Activated CD8-positive, alpha-beta T cell treated with anti-CD3 and anti-CD28 coated beads, Interleukin-2, amount 10 ng/mL, durations not matched to agents 7 days and 5 days (primary cell): ENCODE measurements around the gene INTS14. TPM values are rescaled to one million over a fixed set of nuclear protein-coding genes. Genes with fewer than 3 reads are reported as not detected.

Experiments used
- ATAC-seq: fragments of 150-1000 bp; cut with Tn5 transposase; one replicate; pipeline ENCODE4 v1.10.0; 2021; ENCODE audit warnings: moderate library complexity
- CTCF ChIA-PET: fragments of 350-600 bp; sonication (Branson Sonifier 250); formaldehyde crosslinking; loops from one replicate; lab custom pipeline; 2021; ENCODE audit warnings: antibody characterized with exemption; lab: Charles Lee
- POLR2A ChIA-PET: fragments of 350-600 bp; sonication (Branson Sonifier 250); formaldehyde crosslinking; loops from one replicate; lab custom pipeline; 2021; ENCODE audit warnings: antibody characterized with exemption; lab: Charles Lee
- DNase-seq: peaks from one replicate; pipeline ENCODE4 v3.0.0-alpha.2; 2020
- H3K27ac Mint-ChIP-seq: one replicate; pipeline ENCODE4 v1.8.0; 2021; ENCODE audit warnings: mild to moderate bottlenecking, mixed read lengths
- H3K27me3 Mint-ChIP-seq: one replicate; pipeline ENCODE4 v1.8.0; 2021; ENCODE audit warnings: low read depth, mixed read lengths
- H3K36me3 Mint-ChIP-seq: one replicate; pipeline ENCODE4 v1.8.0; 2021; ENCODE audit warnings: low read depth, mixed read lengths
- H3K4me1 Mint-ChIP-seq: one replicate; pipeline ENCODE4 v1.8.0; 2021; ENCODE audit warnings: low read depth, mixed read lengths
- H3K4me3 Mint-ChIP-seq: one replicate; pipeline ENCODE4 v1.8.0; 2021; ENCODE audit warnings: mild to moderate bottlenecking, mixed read lengths
- H3K9me3 Mint-ChIP-seq: one replicate; pipeline ENCODE4 v1.8.0; 2022; ENCODE audit warnings: mixed read lengths; ENCODE audit not compliant: insufficient read depth
- total RNA-seq, 2 experiments: library from RNA; stranded (reverse); gene quantifications; one replicate each; pipeline ENCODE4 v1.2.3, GENCODE V29; 2021

Gene INTS14
- total RNA-seq, 2 experiments from 2014 or later: 41.2 to 43.5 TPM

DNA sequence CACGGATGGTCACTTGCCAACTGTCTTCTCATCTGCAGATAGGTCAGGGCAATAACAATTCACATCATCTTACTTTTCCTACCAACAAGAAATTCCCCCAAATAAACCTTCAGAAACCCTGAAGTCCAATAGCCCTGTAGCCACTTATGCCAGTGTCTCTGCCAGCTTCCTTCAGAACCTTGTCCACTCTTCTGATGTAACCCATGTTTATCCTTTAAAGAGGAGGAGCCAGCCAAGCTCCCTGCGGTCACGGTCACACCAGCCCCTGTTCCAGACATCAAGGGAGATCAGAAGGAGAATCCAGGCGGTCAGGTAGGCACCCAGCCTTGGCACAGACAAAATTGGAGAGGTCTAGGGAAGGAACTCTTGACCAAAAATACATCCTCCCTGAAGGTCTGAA, 34.5 kb upstream of the INTS14 start:
- no peak for DNase-seq
- ATAC-seq: no peak
- Mint-ChIP-seq H3K27ac (no peak overlapping the region), H3K36me3 (peaks cover 3% of the 10 kb centered on the region), H3K4me3 (no peak overlapping the region), H3K27me3 (no peaks in the 10 kb centered on the region), H3K4me1 (peaks cover 4% of the 10 kb centered on the region), H3K9me3 (no peaks in the 10 kb centered on the region)
- POLR2A ChIA-PET: no interaction called here
- CTCF ChIA-PET: interaction anchor here (0.9 to 1.0 kb wide), 2 partner anchors 34 to 258 kb away, joined by 3 read pairs; partner anchors contain the start of gene INTS14

GRCh38 chr15:65644282-65644681, 33.4 kb upstream of the INTS14 start:
- ATAC-seq: no peak
- no peak overlapping the region for H3K4me3 Mint-ChIP-seq
- no peaks in the 10 kb centered on the region for H3K27me3 Mint-ChIP-seq
- no peak overlapping the region for H3K27ac Mint-ChIP-seq
- CTCF ChIA-PET: no interaction called here
- no peaks in the 10 kb centered on the region for H3K9me3 Mint-ChIP-seq
- POLR2A ChIA-PET: no interaction called here
- DNase-seq: no peak
- H3K4me1 Mint-ChIP-seq: no peaks in the 10 kb centered on the region
- peaks cover 3% of the 10 kb centered on the region for H3K36me3 Mint-ChIP-seq

GRCh38 chr15:65642594-65642993, 31.7 kb upstream of the INTS14 start:
- H3K27me3 Mint-ChIP-seq: no peaks in the 10 kb centered on the region
- no peak for ATAC-seq
- POLR2A ChIA-PET: interaction anchor here (1.4 kb wide), 1 partner anchor 227 kb away, joined by 5 read pairs; the partner anchor contains the start of gene RAB11A
- DNase-seq: no peak
- H3K27ac Mint-ChIP-seq: no peak overlapping the region
- no peaks in the 10 kb centered on the region for H3K9me3 Mint-ChIP-seq
- peaks cover 10% of the 10 kb centered on the region for H3K4me1 Mint-ChIP-seq
- peaks cover 2% of the 10 kb centered on the region for H3K36me3 Mint-ChIP-seq
- no peak overlapping the region for H3K4me3 Mint-ChIP-seq
- CTCF ChIA-PET: interaction anchor here (0.9 to 1.3 kb wide), 3 partner anchors 214 to 275 kb away, joined by 3 to 4 read pairs (median 3); no protein-coding TSS in a partner anchor

- Mint-ChIP-seq H3K27me3 (no peaks in the 10 kb centered on the region), H3K4me1 (peaks cover 10% of the 10 kb centered on the region), H3K27ac (no peak overlapping the region), H3K9me3 (no peaks in the 10 kb centered on the region), H3K36me3 (no peaks in the 10 kb centered on the region), H3K4me3 (no peak overlapping the region)
- ChIA-PET CTCF (interaction anchor here (0.9 to 1.1 kb wide), 3 partner anchors 216 to 275 kb away, joined by 3 to 4 read pairs (median 3); no protein-coding TSS in a partner anchor), POLR2A (interaction anchor here (1.4 kb wide), 1 partner anchor 228 kb away, joined by 5 read pairs; the partner anchor contains the start of gene RAB11A)
- ATAC-seq: no peak
- no peak for DNase-seq
Observed at GRCh38 chr15:65641768-65642475, 31.0 kb upstream of the INTS14 start.

DNA sequence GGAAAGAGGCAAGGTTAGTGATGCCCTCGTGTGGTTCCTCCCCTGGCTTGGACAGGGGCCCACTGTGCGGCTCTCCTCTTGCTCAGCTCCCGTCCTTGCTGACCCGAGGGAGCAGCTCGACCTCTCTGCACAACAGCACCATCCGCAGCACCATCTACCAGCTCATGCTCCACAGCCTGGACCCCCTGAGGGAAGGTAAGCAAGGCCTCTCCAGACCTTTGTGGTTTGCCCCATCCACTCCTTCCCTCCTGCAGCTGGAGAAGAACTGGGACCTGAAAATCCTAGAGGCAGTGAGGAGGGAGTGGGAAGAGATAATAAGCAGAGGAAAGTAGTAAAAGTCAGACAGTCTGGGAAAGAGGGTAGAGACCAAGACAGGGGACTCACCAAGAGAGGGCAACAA, 28.6 kb upstream of the INTS14 start:
- DNase-seq (no peak), ATAC-seq (no peak)
- H3K4me3 Mint-ChIP-seq: no peak overlapping the region
- H3K9me3 Mint-ChIP-seq: no peaks in the 10 kb centered on the region
- H3K27me3 Mint-ChIP-seq: no peaks in the 10 kb centered on the region
- H3K27ac Mint-ChIP-seq: no peak overlapping the region
- ChIA-PET CTCF (interaction anchor here (0.6 to 4.3 kb wide), 16 partner anchors 10 to 226 kb away, joined by 3 to 35 read pairs (median 7); partner anchors contain the start of gene DPP8), POLR2A (no interaction called here)
- peaks cover 10% of the 10 kb centered on the region for H3K4me1 Mint-ChIP-seq
- no peaks in the 10 kb centered on the region for H3K36me3 Mint-ChIP-seq

- Mint-ChIP-seq H3K36me3 (no peaks in the 10 kb centered on the region), H3K9me3 (no peaks in the 10 kb centered on the region), H3K4me3 (peak overlapping the region; percentile 9), H3K4me1 (peaks cover 10% of the 10 kb centered on the region), H3K27me3 (no peaks in the 10 kb centered on the region), H3K27ac (no peak overlapping the region)
- ChIA-PET POLR2A (interaction anchor here (0.7 kb wide), 1 partner anchor 28 kb away, joined by 3 read pairs; the partner anchor contains the start of gene INTS14), CTCF (interaction anchor here (0.8 to 4.3 kb wide), 28 partner anchors 8 to 243 kb away, joined by 3 to 35 read pairs (median 5); partner anchors contain the start of genes DPP8 and RAB11A)
- peak; percentile 75 for ATAC-seq
- DNase-seq: peak; percentile 66
Observed at GRCh38 chr15:65638681-65639089, 27.8 kb upstream of the INTS14 start.

- Mint-ChIP-seq H3K4me3 (no peak overlapping the region), H3K9me3 (no peaks in the 10 kb centered on the region), H3K27ac (no peak overlapping the region), H3K36me3 (no peaks in the 10 kb centered on the region), H3K27me3 (no peaks in the 10 kb centered on the region), H3K4me1 (peaks cover 10% of the 10 kb centered on the region)
- DNase-seq (no peak), ATAC-seq (no peak)
- ChIA-PET POLR2A (interaction anchor here (1.6 kb wide), 1 partner anchor 27 kb away, joined by 7 read pairs; the partner anchor contains the start of gene INTS14), CTCF (interaction anchor here (0.7 to 4.3 kb wide), 28 partner anchors 9 to 347 kb away, joined by 3 to 35 read pairs (median 5); partner anchors contain the start of genes RAB11A and SLC24A1)
Observed at GRCh38 chr15:65638109-65638508, 27.2 kb upstream of the INTS14 start.

GRCh38 chr15:65634356-65634755, 23.4 kb upstream of the INTS14 start:
- no peaks in the 10 kb centered on the region for H3K36me3 Mint-ChIP-seq
- H3K9me3 Mint-ChIP-seq: no peaks in the 10 kb centered on the region
- DNase-seq (no peak), ATAC-seq (no peak)
- no peak overlapping the region for H3K27ac Mint-ChIP-seq
- H3K4me1 Mint-ChIP-seq: peaks cover 26% of the 10 kb centered on the region
- ChIA-PET POLR2A (no interaction called here), CTCF (no interaction called here)
- H3K27me3 Mint-ChIP-seq: no peaks in the 10 kb centered on the region
- no peak overlapping the region for H3K4me3 Mint-ChIP-seq

DNA sequence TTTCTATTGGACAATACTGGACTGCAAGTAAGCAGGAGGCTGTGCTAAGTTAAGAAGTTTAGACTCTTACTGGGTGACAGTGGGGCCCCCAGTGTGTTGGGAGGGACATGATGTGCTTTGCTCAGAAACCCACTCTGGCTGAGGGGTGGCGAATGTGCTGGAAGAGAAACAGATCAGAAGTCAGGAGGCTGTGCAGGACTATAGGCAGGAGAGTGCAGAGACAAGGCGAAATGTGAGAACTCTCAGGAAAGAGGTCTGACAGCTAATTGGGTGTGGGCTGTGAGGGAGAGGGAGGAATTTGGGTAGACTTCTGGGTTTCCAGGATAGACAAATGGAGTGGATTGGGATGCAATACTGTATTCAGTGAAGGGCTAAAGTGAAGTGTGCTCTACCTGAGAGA, 22.8 kb upstream of the INTS14 start:
- no peaks in the 10 kb centered on the region for H3K36me3 Mint-ChIP-seq
- H3K27me3 Mint-ChIP-seq: no peaks in the 10 kb centered on the region
- DNase-seq (no peak), ATAC-seq (no peak)
- no peak overlapping the region for H3K4me3 Mint-ChIP-seq
- H3K4me1 Mint-ChIP-seq: peaks cover 21% of the 10 kb centered on the region
- CTCF ChIA-PET: no interaction called here
- POLR2A ChIA-PET: no interaction called here
- H3K9me3 Mint-ChIP-seq: no peaks in the 10 kb centered on the region
- H3K27ac Mint-ChIP-seq: no peak overlapping the region

- DNase-seq (no peak), ATAC-seq (no peak)
- peaks cover 16% of the 10 kb centered on the region for H3K4me1 Mint-ChIP-seq
- POLR2A ChIA-PET: no interaction called here
- H3K9me3 Mint-ChIP-seq: no peaks in the 10 kb centered on the region
- H3K4me3 Mint-ChIP-seq: no peak overlapping the region
- H3K36me3 Mint-ChIP-seq: no peaks in the 10 kb centered on the region
- H3K27ac Mint-ChIP-seq: no peak overlapping the region
- CTCF ChIA-PET: no interaction called here
- no peaks in the 10 kb centered on the region for H3K27me3 Mint-ChIP-seq
Observed at GRCh38 chr15:65632780-65633375, 21.9 kb upstream of the INTS14 start.

DNA sequence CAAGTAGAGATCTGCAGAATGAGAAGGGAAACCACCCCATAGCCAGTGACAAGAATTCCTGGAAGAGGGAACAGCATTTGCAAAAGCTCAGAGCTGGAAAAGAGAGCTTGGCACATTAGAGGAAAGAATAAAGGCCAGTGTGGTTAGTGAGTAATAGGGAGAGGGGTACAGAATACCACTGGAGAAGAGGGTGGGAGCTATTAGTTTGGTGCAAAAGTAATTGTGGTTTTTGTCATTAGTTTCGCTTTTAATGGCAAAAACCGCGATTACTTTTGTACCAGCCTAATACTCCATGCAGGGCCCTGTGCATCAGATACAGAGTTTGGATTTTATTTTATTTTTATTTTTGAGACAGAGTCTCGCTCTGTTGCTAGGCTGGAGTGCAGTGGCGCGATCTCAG, 20.6 kb upstream of the INTS14 start:
- no peaks in the 10 kb centered on the region for H3K9me3 Mint-ChIP-seq
- H3K4me1 Mint-ChIP-seq: peaks cover 16% of the 10 kb centered on the region
- POLR2A ChIA-PET: interaction anchor here (0.6 kb wide), 1 partner anchor 20 kb away, joined by 3 read pairs; no protein-coding TSS in a partner anchor
- no peak overlapping the region for H3K4me3 Mint-ChIP-seq
- H3K36me3 Mint-ChIP-seq: no peaks in the 10 kb centered on the region
- DNase-seq (no peak), ATAC-seq (peak; percentile 19)
- H3K27me3 Mint-ChIP-seq: no peaks in the 10 kb centered on the region
- CTCF ChIA-PET: interaction anchor here (0.6 to 1.3 kb wide), 2 partner anchors 21 to 50 kb away, joined by 3 read pairs; partner anchors contain the start of gene INTS14
- H3K27ac Mint-ChIP-seq: no peak overlapping the region
